EL (cell line): ENCODE data around the gene ATG2B.

Experiments
- DNase-seq: peaks from one replicate; pipeline ENCODE4 v3.0.0-alpha.2; 2016

ATG2B gene, protein sequence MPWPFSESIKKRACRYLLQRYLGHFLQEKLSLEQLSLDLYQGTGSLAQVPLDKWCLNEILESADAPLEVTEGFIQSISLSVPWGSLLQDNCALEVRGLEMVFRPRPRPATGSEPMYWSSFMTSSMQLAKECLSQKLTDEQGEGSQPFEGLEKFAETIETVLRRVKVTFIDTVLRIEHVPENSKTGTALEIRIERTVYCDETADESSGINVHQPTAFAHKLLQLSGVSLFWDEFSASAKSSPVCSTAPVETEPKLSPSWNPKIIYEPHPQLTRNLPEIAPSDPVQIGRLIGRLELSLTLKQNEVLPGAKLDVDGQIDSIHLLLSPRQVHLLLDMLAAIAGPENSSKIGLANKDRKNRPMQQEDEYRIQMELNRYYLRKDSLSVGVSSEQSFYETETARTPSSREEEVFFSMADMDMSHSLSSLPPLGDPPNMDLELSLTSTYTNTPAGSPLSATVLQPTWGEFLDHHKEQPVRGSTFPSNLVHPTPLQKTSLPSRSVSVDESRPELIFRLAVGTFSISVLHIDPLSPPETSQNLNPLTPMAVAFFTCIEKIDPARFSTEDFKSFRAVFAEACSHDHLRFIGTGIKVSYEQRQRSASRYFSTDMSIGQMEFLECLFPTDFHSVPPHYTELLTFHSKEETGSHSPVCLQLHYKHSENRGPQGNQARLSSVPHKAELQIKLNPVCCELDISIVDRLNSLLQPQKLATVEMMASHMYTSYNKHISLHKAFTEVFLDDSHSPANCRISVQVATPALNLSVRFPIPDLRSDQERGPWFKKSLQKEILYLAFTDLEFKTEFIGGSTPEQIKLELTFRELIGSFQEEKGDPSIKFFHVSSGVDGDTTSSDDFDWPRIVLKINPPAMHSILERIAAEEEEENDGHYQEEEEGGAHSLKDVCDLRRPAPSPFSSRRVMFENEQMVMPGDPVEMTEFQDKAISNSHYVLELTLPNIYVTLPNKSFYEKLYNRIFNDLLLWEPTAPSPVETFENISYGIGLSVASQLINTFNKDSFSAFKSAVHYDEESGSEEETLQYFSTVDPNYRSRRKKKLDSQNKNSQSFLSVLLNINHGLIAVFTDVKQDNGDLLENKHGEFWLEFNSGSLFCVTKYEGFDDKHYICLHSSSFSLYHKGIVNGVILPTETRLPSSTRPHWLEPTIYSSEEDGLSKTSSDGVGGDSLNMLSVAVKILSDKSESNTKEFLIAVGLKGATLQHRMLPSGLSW (N-terminal part only)

DNA sequence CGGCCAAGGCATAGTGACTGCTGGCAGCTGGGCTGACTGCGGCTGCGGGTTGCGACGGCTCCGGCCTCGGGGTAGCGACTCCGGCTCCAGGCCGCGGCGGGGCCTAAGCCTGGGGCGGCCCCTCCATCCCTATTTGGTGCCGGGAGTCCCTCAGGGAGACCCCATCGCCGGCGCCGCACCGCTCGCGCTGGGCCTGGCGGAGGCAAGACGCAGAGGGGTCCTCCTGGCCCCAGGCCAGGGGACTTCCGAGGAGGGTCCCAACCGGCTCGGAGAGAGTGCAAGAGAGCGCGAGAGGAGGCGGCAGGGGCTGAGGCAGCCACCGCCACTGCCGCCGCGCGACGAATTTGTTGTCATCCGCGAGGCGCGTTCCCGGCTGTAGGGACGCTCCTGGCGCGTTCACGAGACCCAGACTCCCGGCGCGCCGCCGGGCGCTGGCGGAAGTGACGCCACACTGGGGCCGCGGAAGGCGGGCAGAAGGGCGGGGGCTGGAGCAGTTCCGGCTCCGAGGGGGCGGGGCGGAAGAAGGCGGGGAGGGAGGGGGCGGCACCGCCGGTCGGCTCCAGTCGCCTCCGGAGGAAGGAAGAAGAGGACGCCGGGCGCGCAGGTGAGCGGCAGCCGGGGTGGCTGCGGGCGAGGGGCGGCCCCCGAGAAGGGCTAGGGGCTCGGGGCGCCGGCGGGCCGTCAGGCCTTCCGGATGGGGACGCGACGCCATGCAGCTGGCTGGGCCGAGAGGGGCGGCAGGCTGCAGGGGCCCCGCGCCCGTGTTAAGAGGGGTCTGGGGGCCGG lies at the start of gene ATG2B, which contains the start of gene GSKIP:
Gene ATG2B (minus strand): TSS at position 377 of the 786 bp plus-strand sequence. CDS start 365 bp downstream, at position 12.
Gene GSKIP (plus strand): TSS at position 562 of the 786 bp plus-strand sequence. CDS start 18,722 bp downstream, outside the sequence.
- peak; percentile 90 for DNase-seq

DNA sequence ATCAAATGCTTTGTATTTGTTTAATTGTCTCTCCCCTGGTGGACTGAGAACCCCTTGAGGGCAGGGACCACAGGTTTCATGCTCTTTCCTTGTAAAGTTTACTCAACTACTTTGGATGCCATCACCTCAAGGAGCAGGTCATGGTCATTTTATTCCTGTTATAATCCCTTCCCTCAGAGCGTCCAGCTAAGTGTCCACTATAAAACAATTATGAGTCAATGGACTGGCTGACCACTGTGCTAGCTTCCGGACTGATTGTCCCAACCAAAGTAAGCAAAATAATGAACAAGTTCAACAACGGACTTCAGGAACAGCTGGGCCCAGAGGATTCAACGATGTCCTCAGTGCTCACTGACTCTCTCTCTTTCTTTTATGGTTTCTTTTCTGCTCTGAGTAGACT lies 47.0 kb upstream of the ATG2B start:
- no peak for DNase-seq

DNA sequence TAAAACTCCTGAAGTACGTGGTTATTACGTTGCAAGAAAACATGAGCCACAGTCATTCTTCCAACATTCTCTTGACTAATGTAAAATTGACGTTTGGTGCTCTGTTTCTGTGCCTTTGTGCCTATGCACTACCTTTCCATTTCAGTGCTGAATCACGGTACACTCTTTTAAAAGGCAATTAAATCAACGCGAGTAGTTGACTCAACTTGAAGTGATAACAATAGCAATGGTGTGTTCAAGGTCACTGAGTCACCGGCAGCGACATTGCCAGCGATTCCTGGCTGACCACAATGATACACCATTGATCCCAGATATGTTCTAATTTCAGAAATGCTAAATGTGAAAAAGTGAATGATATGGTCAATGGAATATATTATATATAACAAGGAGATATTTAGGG lies 46.6 kb upstream of the ATG2B start:
- no peak for DNase-seq

DNA sequence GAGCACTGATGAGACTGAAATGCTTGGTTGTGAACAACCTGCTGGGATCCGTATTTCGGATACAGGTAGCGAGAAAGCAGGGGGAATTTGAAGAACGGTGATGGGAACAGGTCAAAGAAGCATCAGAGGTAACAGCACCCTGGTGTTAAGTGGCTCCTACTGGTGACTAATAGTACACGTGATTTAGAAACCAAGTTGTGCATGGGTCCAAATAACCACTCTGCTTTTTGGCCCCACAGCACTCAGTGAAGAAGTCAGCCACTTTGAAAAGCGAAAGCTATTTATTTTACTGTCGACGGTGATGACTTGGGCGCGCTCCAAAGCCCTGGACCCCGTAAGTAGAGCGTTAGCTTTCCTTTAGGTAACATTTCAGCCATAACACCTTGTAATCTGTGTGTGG lies 45.5 kb upstream of the ATG2B start:
- DNase-seq = no peak

DNA sequence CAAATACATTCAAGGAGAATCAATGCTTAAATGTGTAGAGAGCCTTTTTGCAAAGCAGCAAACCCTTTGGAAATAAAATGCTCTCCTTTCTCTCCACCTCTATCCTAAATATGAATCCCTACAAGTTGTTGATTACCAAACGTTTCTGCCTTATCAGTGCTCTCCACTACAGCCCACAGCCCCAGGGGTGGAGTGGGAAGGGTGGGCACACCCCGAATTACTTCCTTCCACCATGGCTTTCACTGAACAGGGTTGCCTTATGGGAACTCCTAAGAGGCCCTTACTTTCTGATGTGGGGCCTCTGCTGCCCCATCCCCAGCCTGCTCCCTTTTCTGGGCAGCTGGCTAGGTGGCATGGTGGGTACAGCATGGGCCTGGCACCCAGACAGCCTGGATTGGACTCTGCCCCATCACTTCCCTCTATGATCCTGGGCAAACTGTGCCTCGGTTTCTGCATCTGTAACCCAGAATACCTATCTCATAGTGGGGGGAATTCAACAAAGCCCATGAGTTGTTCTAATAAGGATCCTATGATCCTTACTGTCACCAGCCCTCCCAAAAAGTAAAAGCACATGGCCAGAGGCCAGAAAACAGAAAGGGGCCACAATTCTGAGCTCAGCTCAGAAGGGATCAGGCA lies 44.9 kb upstream of the ATG2B start:
- DNase-seq = no peak

DNA sequence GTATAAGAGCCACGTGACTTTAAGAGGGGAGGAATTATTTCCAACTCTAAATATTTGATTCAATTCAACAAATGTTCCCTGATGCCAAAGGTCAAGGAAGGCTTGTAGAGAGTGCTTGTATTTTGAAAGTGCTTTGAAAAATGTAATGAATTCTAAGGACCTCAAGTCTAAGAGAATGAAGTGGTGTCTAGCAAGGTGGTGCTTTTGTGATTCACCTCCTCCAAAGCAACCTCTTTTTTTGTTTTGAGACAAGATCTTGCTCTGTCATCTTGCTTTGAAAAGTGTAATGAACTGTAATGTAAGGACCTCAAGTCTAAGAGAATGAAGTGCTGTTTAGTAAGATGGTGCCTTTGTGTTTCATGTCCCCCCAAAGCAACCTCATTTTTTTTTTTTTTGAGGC lies 42.5 kb upstream of the ATG2B start:
- no peak for DNase-seq

DNA sequence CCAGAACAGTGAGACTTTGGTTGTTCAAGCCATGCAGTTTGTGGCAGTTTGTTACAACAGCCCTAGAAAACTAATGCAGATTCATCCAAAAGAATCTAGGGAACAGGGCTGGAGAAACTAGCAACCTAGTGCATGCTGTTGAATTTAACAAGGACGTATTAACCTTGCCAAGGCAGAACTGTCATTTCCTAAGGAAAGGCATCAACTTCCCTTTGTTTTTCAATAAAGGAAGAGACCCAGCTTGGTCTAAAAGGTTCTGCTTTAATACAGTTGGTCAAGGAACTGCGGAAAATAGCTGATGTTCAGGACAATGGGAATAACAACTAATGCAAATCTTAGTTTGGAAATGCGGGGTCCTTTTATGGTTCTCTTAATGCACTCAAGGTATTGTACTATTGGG lies 40.3 kb upstream of the ATG2B start:
- DNase-seq = no peak

DNA sequence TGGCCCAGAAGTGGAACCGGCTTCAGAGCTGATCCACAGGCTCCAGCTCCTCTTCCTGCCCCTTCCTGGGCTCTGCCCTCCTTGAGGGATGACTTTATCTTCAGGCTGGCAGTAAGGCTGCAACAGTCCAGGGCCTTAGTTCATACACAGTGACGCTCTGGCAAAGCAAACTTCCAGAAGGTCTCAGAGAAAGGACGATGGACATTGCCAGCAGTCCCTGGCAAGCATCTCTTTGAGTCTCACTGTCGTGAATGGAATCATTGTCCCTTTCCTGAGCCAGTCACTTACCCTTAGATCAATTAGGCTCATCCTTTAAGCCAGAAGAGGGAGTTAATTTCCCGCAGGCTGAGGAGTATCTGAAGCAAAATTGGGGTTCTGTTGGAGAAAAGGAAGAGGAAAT lies 37.4 kb upstream of the ATG2B start:
- no peak for DNase-seq

DNA sequence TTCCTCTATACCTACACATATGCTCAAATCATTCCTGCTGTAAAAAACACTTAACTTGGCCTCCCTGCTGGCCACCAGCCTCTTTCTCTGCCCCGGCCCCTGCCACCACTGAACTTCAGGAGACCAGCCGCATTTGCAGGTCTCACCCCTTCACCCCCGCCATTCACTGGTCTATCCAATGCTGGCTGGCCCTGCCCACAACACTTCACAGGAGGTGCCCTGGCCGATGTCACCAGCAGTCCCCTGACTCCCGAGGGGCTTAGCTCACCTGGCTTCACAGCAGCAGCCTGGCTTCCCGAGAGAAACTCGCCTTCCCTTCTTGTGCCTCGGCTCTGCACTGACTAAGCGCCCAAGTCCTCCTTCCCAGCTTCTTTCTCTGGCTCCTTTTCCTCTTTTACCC lies 36.3 kb upstream of the ATG2B start:
- DNase-seq = no peak

DNA sequence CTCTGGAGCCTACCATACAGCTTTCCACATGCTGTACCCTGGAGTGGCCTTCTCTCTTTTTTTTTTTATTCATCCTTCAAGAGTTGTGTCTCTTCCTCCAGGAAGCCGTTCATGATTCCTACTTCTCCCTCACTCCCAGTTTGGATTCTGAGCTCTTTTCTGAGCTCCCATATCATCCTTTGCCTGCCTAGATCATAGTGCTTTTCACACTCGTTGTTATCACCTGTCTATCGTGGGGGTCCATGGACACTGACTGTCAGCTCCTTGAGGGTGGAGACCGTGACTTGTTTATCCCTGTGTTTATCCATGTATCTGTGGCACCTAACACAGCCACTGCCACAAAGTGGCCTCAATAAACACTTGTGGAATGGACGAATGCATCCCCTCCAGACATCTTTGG lies 35.8 kb upstream of the ATG2B start:
- DNase-seq = no peak

DNA sequence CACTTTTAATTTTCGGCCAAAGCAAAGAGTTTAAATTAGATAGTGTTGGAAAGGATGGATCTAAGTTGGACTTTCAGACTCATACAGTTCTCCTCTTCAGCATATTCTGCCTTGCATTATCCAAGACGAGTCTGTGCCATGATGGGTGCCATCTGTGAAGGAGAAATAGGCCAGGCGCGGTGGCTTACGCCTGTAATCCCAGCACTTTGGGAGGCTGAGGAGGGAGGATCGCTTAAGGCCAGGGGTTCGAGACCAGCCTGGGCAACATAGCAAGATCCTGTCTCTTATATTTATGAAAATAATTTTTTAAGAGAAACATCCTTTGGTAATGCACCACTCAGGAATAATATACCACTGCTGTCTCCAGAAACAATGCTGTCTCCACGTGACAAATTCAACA lies 35.3 kb upstream of the ATG2B start:
- DNase-seq = no peak

DNA sequence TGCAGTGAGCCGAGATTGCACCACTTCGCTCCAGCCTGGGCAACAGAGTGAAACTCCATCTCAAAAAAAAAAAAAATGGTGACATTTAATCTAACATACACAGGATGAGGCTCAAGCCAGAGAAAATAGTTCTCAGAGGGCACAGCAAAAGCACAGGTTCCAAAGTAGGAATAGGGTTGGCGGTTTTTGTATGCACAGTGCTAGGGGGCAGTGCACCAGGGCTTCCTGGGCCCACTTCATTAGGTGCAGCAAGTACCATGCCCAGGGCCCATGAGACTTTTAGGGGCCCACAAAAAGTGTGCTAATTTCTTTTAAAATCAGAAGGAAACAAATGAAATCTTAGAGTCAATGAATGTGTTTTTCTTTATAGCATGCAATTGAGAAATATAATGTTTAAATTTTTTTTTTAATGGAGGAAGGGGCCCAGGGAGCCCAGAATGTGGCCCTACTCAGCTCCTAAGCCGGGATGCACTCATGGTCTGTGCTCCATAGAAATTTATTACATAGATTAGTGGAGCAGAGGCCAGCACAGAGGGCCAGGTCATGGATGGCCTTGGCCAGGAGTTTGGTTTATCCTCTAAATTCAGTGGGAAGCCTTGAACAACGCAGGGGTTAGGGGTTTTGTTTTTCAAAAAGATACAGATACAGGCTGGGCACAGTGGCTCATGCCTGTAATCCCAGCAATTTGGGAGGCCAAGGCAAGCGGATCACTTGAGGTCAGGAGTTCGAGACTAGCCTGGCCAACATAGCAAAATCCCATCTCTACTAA lies 31.1 kb upstream of the ATG2B start:
- DNase-seq = no peak

DNA sequence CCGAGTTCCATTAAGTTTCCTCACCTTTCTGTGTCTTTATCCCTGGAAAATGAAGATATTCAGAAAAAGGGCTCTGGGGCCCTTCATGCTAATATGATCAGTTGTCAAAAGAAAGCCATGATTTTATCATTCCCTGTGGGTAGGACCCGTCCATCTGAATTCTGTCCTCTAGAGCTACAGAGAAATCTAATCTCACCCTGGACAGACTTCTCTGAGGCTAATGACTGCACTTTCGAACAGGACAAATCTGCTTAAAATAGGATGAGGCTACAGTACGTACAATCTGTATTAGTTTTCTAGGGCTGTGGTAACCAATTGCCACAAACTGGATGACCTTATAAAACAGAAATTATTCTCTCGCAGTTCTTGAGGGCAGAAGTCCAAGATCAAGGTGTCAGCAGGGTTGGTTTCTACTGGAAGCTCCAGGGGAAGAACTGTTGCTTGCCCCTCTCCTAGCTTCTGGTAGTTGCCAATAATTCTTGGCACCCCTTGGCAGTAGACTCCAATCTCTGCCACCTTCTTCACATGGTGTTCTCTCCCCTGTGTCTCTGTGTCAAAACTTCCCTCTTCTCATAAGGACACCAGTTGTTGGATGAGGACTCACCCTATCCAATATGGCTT lies 30.0 kb upstream of the ATG2B start:
- no peak for DNase-seq

DNA sequence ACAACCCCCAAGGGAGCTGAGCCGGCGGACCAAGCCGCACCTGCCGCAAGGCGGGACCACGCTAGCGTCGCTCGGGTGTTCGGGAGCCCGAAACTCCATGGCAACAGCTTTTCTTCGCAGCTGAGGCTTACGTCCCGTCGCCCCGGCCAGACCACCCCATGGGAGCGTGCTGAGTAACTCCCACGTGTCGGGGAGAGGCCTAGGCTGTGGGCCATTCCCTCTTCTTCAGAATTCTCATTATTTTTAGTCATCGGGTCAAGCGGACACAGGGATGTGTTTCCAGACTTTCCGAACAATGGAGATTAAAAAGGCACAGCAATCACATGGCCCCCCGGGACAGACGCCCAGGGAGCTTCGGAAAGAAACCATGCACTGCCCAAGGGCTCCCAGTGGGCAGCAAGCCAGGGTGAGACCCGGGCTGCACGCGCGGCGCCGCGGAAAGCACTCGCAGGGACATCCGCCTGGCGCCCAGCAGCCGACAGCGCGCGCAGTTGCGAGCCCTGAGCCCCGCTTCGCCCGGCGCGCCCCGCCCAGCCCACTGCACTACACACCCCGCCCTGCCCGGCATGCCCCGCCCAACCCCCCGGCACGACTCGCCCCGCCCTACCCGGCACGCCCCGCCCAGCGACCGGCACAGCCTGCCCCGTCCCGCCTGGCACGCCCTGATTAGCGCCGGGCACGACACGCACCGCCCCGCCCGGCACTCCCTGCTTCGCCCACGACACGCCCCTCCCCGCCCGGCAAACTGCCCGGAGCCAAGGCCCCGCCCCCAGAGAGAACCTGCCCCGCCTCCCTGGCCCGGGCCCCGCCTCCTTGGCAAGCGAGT lies 28.4 kb upstream of the ATG2B start:
- peak; percentile 95 for DNase-seq

DNA sequence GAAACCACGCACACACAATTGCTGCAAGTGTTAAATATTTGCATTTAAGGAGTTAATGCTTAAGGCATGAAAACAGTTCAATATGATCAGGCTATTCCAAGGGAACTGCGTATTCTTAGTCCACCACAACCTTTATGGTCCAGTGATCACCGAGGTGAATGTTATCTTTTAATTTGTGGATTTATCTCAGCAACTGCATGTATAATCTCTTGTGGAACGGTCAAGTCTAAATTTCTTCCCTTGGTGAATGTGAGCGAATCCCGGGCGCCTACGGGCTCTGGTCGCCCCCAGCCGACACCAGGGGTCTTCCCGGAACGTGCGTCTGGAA lies 27.8 kb upstream of the ATG2B start:
- DNase-seq = no peak

DNA sequence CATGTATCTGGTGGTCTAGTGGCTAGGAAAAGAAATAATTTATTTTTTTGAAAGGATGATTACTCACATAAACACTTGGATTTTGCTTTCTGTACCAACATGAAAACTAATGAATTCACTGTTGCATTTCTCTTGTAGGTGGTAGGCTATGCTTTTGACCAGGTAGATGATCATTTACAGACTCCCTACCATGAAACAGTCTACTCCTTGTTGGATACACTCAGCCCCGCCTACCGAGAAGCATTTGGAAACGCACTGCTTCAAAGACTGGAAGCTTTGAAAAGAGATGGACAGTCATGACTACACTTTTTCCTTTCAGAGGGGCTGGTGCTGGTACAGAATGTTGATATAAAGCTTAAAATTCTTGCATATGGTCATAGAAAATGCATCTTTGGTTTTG lies 22.2 kb upstream of the ATG2B start:
- no peak for DNase-seq

DNA sequence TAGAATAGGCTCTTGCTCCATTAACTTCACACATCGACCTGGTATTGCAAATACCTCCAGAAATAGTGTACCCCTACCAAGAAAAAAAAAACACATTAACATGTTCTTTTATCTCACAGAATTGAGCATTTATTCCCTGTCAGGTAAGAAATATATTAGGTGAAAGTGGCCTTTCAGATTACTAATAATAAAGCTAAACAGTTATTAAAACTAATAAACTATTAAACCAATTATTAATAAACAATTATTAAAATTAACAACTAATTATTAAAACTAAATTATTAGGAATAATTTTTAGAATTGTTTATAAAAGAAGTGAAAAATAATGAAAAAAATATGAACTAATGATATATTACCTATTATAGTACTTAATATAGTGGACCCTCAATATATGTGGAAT lies 21.6 kb upstream of the ATG2B start:
- no peak for DNase-seq

DNA sequence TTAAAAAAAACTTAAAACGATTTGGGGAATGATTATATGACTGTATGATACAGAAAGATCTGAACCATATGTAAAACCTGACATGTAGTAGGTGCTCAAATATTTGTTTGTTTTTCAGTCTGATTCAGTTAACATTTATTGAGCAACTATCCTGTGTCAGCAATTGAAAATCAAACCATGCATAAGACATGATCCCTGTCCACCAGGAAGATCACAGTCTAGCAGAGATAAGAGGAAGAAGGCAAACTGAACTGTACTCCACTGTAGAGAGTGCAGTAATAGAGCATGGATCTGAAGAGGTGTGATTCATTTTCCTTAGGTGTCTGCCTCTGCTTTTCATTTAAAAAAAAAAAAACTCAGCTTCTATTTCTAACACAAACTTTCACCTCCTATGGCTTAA lies 20.9 kb upstream of the ATG2B start:
- no peak for DNase-seq

DNA sequence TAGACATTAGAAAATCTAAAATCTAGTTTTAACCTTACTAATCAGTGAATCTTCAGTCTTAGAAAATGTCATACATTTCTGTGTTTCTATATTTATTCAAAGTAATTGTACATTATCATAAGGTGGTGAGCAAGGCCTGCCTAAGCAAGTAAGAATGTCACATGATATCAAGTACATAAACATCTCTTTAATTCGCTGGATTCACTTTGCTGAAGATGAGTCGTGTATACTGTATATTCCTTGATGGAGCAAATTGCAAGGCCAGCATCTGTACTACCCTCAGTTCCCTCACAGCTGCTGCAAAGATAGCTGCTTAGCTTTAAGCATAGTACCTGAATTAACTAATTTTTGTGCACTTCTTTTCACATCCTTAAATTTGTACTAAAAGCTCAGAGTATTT lies 20.3 kb upstream of the ATG2B start:
- DNase-seq = no peak

DNA sequence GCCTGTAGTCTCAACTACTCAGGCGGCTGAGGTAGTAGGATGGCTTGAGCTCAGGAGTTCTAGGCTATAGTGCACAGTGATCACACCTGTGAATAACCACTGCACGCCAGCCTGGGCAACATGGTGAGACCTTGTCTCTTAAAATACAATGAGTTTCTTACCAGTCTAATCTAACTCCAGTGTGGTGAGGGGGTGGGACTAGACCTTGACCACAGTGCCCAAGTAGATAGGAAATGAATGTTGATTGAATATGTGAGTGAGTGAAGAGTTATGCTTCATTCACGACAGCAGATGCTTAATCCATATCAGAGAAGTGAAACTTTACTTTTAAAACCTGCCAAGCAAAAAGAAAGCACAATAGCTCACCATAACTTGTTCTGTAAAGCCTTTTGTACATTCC lies 17.6 kb upstream of the ATG2B start:
- no peak for DNase-seq
